ENCODE measurements around the gene CLDN25.

The CLDN25 gene

DNA sequence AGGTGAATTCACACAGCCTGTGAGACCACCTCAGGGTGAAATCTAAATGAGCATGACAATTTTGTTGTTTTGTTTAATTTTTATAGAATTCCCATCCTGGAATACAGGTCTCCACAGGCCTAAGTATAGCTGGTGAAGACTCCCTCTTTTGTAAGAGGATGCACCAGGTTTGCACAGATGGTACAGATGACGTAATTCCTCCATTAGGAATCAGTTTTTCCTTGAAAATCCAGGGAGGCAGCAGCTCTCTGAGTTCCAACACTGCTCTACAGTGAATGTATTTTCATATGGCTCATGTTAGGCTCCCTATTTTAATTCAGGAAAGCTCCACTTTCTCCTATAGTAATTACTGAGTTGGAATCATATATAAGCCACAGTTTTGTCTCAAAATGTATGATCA lies 48.6 kb downstream of the CLDN25 start:
- Histone ChIP-seq H3K4me3 (replicated peaks; ENCODE audit: insufficient read depth, low read length) (no peak overlapping the region), H3K27ac (replicated peaks) (no peak overlapping the region), H3K27me3 (ENCODE audit: insufficient read depth, poor library complexity, severe bottlenecking) (no peaks in the 10 kb centered on the region)
- TF ChIP-seq REST (IDR thresholded peaks at IDR 0.05; ENCODE audit: insufficient replicate concordance, low read depth) (no peak), CTCF (IDR thresholded peaks at IDR 0.05; ENCODE audit: insufficient read depth, low read length) (no peak), SPI1 (IDR thresholded peaks at IDR 0.05; ENCODE audit: borderline replicate concordance, low read depth) (no peak), GABPA (IDR thresholded peaks at IDR 0.05; ENCODE audit: low read depth) (no peak), POLR2AphosphoS5 (IDR thresholded peaks at IDR 0.05; ENCODE audit: low read depth) (no peak)
- no peak for DNase-seq (ENCODE audit: low read depth in 1 of 2, low spot score in 1 of 2)

- H3K27ac ChIP-seq (replicated peaks), result no peak overlapping the region
- no peak for DNase-seq (ENCODE audit: low read depth in 1 of 2, low spot score in 1 of 2)
- peaks cover 2% of the 10 kb centered on the region for H3K27me3 ChIP-seq (ENCODE audit: insufficient read depth, poor library complexity, severe bottlenecking)
- no peak overlapping the region for H3K4me3 ChIP-seq (replicated peaks; ENCODE audit: insufficient read depth, low read length)
- no peak for TF ChIP-seq REST (IDR thresholded peaks at IDR 0.05; ENCODE audit: insufficient replicate concordance, low read depth)
- no peak for TF ChIP-seq CTCF (IDR thresholded peaks at IDR 0.05; ENCODE audit: insufficient read depth, low read length)
- no peak for TF ChIP-seq POLR2AphosphoS5 (IDR thresholded peaks at IDR 0.05; ENCODE audit: low read depth)
- no peak for TF ChIP-seq SPI1 (IDR thresholded peaks at IDR 0.05; ENCODE audit: borderline replicate concordance, low read depth)
- no peak for TF ChIP-seq GABPA (IDR thresholded peaks at IDR 0.05; ENCODE audit: low read depth)
These were observed 50.2 kb downstream of the CLDN25 start for GRCh38 chr11:113829751-113830150.

All from HL-60 (cell line).